ENCODE results near the gene ZNHIT2. TPM values are rescaled to one million over a fixed set of nuclear protein-coding genes. Genes with fewer than 3 reads are reported as not detected.

The ZNHIT2 gene
- total and polyA plus RNA-seq, 2 of the 8 experiments (the other 6 are each of a cell fraction or from before 2014, with no cell fraction given): 13.0 to 16.1 TPM

- no peak for TF ChIP-seq CBX8 (IDR thresholded peaks at IDR 0.05; ENCODE audit: borderline replicate concordance, low read depth, low read length)
- TF ChIP-seq KDM1A (IDR thresholded peaks at IDR 0.05; ENCODE audit: borderline replicate concordance, low read length): no peak
- no peak for TF ChIP-seq TBP (IDR thresholded peaks at IDR 0.05; ENCODE audit: low read depth, low read length)
- TF ChIP-seq YY1 (IDR thresholded peaks at IDR 0.05; ENCODE audit: low read depth, low read length): no peak
These were observed 29.7 kb downstream of the ZNHIT2 start (continued) for GRCh38 chr11:65087827-65088226.
